GM23248 (cell line): Measurements from ENCODE around the gene ADAM15. TPM values are rescaled to one million over a fixed set of nuclear protein-coding genes. Genes with fewer than 3 reads are reported as not detected.

Experiments
- DNase-seq: peaks from one replicate; pipeline ENCODE4 v3.0.0-alpha.2; 2015
- H2AFZ ChIP-seq: fragments of 200-600 bp; sonication (generic); 2 replicates; pipeline ENCODE4 v1.6.1; 2016; ENCODE audit warnings: antibody characterized with exemption
- H3F3A ChIP-seq: fragments of 200-600 bp; sonication (generic); 2 replicates; pipeline ENCODE4 v1.6.1; 2016; ENCODE audit warnings: mild to moderate bottlenecking, antibody characterized with exemption, mixed run types; ENCODE audit not compliant: insufficient read depth
- H3K27ac ChIP-seq: fragments of 200-600 bp; sonication (generic); 2 replicates; pipeline ENCODE4 v1.5.1; 2016; ENCODE audit warnings: mild to moderate bottlenecking
- H3K27me3 ChIP-seq: fragments of 200-600 bp; sonication (generic); replicated peaks from 2 replicates; pipeline ENCODE4 v1.6.1; 2016; ENCODE audit warnings: mild to moderate bottlenecking; ENCODE audit not compliant: insufficient read depth
- H3K36me3 ChIP-seq: fragments of 200-600 bp; sonication (generic); 2 replicates; pipeline ENCODE4 v1.6.1; 2016; ENCODE audit warnings: low read depth, mild to moderate bottlenecking
- H3K4me1 ChIP-seq: fragments of 200-600 bp; sonication (generic); 2 replicates; pipeline ENCODE4 v1.6.1; 2016; ENCODE audit warnings: mild to moderate bottlenecking; ENCODE audit not compliant: insufficient read depth
- H3K4me2 ChIP-seq: fragments of 200-600 bp; sonication (generic); one replicate; pipeline ENCODE4 v1.6.1; 2016; ENCODE audit warnings: mild to moderate bottlenecking; ENCODE audit not compliant: unreplicated experiment
- H3K4me3 ChIP-seq: fragments of 200-600 bp; sonication (generic); 2 replicates; pipeline ENCODE4 v1.5.1; 2016; ENCODE audit warnings: mild to moderate bottlenecking
- H3K79me2 ChIP-seq: fragments of 200-600 bp; sonication (generic); 2 replicates; pipeline ENCODE4 v1.6.1; 2016; ENCODE audit warnings: mild to moderate bottlenecking; ENCODE audit not compliant: insufficient read depth
- H3K9ac ChIP-seq: fragments of 200-600 bp; sonication (generic); 2 replicates; pipeline ENCODE4 v1.6.1; 2016; ENCODE audit warnings: mild to moderate bottlenecking
- H3K9me2 ChIP-seq: fragments of 200-600 bp; sonication (generic); 2 replicates; pipeline ENCODE4 v1.6.1; 2016; ENCODE audit warnings: mixed run types, mild to moderate bottlenecking, moderate library complexity; ENCODE audit not compliant: insufficient read depth
- H3K9me3 ChIP-seq: fragments of 200-600 bp; sonication (generic); one replicate; pipeline ENCODE4 v1.6.1; 2017; ENCODE audit warnings: low read depth
- H4K20me1 ChIP-seq: fragments of 200-600 bp; sonication (generic); 2 replicates; pipeline ENCODE4 v1.6.0; 2016; ENCODE audit not compliant: insufficient read depth
- EZH2 ChIP-seq: fragments of 200-600 bp; sonication (generic); IDR thresholded peaks from 2 replicates; pipeline ENCODE4 v1.6.1; 2018; ENCODE audit warnings: antibody characterized with exemption, mild to moderate bottlenecking; ENCODE audit not compliant: insufficient read depth, poor library complexity, severe bottlenecking
- EZH2phosphoT487 ChIP-seq: fragments of 200-600 bp; sonication (generic); IDR thresholded peaks from 2 replicates; pipeline ENCODE4 v1.6.1; 2018; ENCODE audit warnings: antibody characterized with exemption, moderate library complexity, mild to moderate bottlenecking, low read depth; ENCODE audit not compliant: insufficient read depth
- WGBS, 2 experiments: methylation state at CpG; one replicate each; pipeline ENCODE4 v1.1.6; 2015 to 2017; ENCODE audit warnings: low lambda C conversion rate in 2 of 2, low coverage in 1 of 2; ENCODE audit errors: missing lambda C conversion rate in 2 of 2; 5-methylcytosine and 5-hydroxymethylcytosine counted together
- in situ Hi-C: fragments of 300-500 bp; cut with MboI; formaldehyde crosslinking; loops from 2 replicates; pipeline ENCODE4 v1.15.0; 2020
- polyA plus RNA-seq: library from polyadenylated mRNA; unstranded; fragments of >200 nt; fragmentation: Nextera tagmentation; extraction: Ambion mirVana; gene quantifications from 2 replicates; pipeline ENCODE4 v1.2.1, GENCODE V29; 2016
- total RNA-seq: library from RNA; depleted of rRNA; stranded (reverse); fragments of >200 nt; shearing (Covaris generic); gene quantifications from 2 replicates; pipeline ENCODE4 v1.2.3, GENCODE V29; 2014

Gene ADAM15
- total and polyA plus RNA-seq, 2 experiments from 2014 or later, result 73.0 to 85.6 TPM

DNA sequence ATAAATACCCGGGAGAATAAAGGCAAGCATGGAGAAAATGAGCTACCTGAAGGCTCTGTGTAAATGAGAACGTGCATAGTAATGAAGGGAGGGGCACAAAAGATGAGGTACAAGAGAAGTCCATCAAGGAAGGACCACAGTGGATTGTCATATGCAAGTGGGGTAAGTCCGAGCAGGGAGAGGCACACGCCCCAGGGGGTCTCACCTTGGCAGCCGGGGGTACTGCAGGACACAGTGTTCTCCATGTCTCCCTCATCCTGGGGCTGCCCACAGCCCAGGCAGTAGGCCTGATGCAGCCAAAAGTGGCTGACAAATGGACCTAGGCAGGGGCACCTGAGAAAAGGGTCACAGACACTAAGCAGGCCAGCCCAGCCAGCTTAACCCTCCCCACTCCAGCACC is 27.5 kb upstream of the ADAM15 start:
- H2AFZ ChIP-seq, result no peak overlapping the region
- H4K20me1 ChIP-seq, result no peaks in the 10 kb centered on the region
- H3K79me2 ChIP-seq, result no peaks in the 10 kb centered on the region
- DNase-seq, result no peak
- no peak overlapping the region for H3K27ac ChIP-seq
- H3F3A ChIP-seq, result no peaks in the 10 kb centered on the region
- 75 to 80% methylated on average over 5 of the region's 5 CpGs for WGBS, 2 experiments
- H3K4me2 ChIP-seq, result no peak overlapping the region
- no peak overlapping the region for H3K4me3 ChIP-seq
- H3K9me2 ChIP-seq, result no peaks in the 10 kb centered on the region
- in situ Hi-C loops, result no loop called here
- no peaks in the 10 kb centered on the region for H3K9me3 ChIP-seq
- no peaks in the 10 kb centered on the region for H3K27me3 ChIP-seq
- no peak overlapping the region for H3K9ac ChIP-seq
- no peaks in the 10 kb centered on the region for H3K36me3 ChIP-seq
- H3K4me1 ChIP-seq, result peaks cover 5% of the 10 kb centered on the region; the same call in 1 of the 2 replicates
- TF ChIP-seq EZH2 (no peak), EZH2phosphoT487 (no peak)

DNA sequence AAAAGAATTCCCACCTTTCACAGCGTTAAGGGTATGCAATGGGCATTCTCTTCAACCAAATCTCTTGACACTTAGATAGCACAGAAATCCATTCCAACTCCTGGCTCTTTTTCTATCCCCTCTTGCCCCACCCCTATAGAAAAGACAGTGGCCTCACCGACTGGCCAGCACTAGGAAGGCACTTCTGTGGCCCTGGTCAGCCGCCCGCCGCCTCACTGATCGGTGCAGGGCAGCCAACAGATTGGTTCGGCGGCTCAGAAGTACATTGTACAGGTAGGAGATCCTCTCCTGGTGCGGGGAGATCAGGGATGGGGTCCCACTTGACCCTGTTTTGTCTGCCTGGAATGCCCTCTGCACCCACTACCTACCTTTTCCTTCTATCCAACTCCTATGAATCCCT is 26.8 kb upstream of the ADAM15 start:
- no peaks in the 10 kb centered on the region for H3K36me3 ChIP-seq
- no peak for DNase-seq
- no peak overlapping the region for H3K4me2 ChIP-seq
- H4K20me1 ChIP-seq, result no peaks in the 10 kb centered on the region
- H3K4me1 ChIP-seq, result peaks cover 5% of the 10 kb centered on the region; the same call in 1 of the 2 replicates
- H3K9me2 ChIP-seq, result no peaks in the 10 kb centered on the region
- 90 to 98% methylated on average over 9 of the region's 9 CpGs for WGBS, 2 experiments
- H3F3A ChIP-seq, result no peaks in the 10 kb centered on the region
- H3K9me3 ChIP-seq, result no peaks in the 10 kb centered on the region
- H3K27ac ChIP-seq, result no peak overlapping the region
- in situ Hi-C loops, result no loop called here
- TF ChIP-seq EZH2phosphoT487 (no peak), EZH2 (no peak)
- no peak overlapping the region for H3K9ac ChIP-seq
- no peaks in the 10 kb centered on the region for H3K27me3 ChIP-seq
- H3K79me2 ChIP-seq, result no peaks in the 10 kb centered on the region
- no peak overlapping the region for H2AFZ ChIP-seq
- H3K4me3 ChIP-seq, result no peak overlapping the region

DNA sequence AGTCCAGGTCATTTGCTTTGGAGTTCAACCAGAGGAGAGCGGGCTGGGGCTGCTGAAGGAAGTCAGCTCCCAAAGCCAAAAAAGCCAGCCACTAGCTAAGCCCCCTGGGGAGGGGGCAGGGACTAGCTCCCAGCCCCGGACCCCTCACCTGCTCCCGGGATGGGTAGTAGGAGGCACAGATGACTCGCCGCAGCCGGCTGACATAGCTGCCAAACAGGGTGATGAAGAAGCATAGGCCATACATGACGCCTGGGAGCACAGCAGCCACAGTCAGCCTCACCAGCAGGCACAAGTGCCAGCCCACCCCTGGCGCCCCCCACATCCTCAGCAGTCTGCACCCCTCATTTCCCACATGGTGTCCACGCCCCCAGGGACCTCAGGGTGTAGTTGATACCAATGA is 25.0 kb upstream of the ADAM15 start:
- H2AFZ ChIP-seq, result no peak overlapping the region
- no peaks in the 10 kb centered on the region for H3F3A ChIP-seq
- no peak for DNase-seq
- WGBS, 2 experiments, result 70 to 72% methylated on average over 8 of the region's 9 CpGs
- no peak overlapping the region for H3K9ac ChIP-seq
- no peaks in the 10 kb centered on the region for H4K20me1 ChIP-seq
- H3K9me3 ChIP-seq, result no peaks in the 10 kb centered on the region
- H3K36me3 ChIP-seq, result no peaks in the 10 kb centered on the region
- H3K4me2 ChIP-seq, result no peak overlapping the region
- no peaks in the 10 kb centered on the region for H3K9me2 ChIP-seq
- TF ChIP-seq EZH2, result no peak
- H3K27me3 ChIP-seq, result no peaks in the 10 kb centered on the region
- H3K27ac ChIP-seq, result no peak overlapping the region
- H3K4me3 ChIP-seq, result no peak overlapping the region
- no peaks in the 10 kb centered on the region for H3K79me2 ChIP-seq
- in situ Hi-C loops, result no loop called here
- H3K4me1 ChIP-seq, result peaks cover 5% of the 10 kb centered on the region; the same call in 1 of the 2 replicates

DNA sequence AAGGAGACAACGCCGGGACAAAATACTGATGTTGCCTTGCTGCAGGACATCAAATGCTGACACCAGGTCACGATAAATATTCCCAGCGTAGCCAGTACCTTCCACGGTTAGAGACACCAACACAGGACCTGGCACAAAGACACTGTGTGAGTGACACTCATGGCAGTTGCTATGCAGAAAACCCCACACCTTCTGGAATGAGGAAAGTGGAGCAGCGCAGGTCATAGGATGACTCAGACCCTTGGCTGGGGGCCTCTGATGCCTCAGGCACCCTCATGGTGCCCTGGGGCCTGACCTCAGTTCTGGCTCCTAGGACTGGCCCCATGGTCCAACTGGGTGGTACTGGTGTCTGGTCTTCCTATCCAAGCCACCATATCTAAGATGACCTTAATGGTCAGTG is 24.5 kb upstream of the ADAM15 start:
- Histone ChIP-seq H3K9me3 (no peaks in the 10 kb centered on the region), H3K9me2 (no peaks in the 10 kb centered on the region), H3K27ac (no peak overlapping the region), H3K9ac (no peak overlapping the region), H3K79me2 (no peaks in the 10 kb centered on the region), H3K36me3 (no peaks in the 10 kb centered on the region), H3K4me2 (no peak overlapping the region), H3K4me1 (peaks cover 5% of the 10 kb centered on the region; the same call in 1 of the 2 replicates), H3K27me3 (no peaks in the 10 kb centered on the region), H3F3A (no peaks in the 10 kb centered on the region), H4K20me1 (no peaks in the 10 kb centered on the region), H3K4me3 (no peak overlapping the region), H2AFZ (no peak overlapping the region)
- peak; percentile 62 for DNase-seq
- TF ChIP-seq EZH2 (no peak), EZH2phosphoT487 (no peak)
- 70 to 73% methylated on average over 6 of the region's 6 CpGs for WGBS, 2 experiments
- in situ Hi-C loops, result no loop called here
